Neural progenitor cell (in vitro differentiated cells): ENCODE results near the gene ADAMTS20. TPM values are rescaled to one million over a fixed set of nuclear protein-coding genes. Genes with fewer than 3 reads are reported as not detected.

Source experiments
- DNase-seq: peaks from one replicate; pipeline ENCODE4 v3.0.0-alpha.2; 2016; ENCODE audit warnings: low spot score
- H2AFZ ChIP-seq: fragments of 200-600 bp; sonication (generic); replicated peaks from 2 replicates; pipeline ENCODE4 v1.6.1; 2016; ENCODE audit warnings: antibody characterized with exemption
- H3F3A ChIP-seq: fragments of 200-600 bp; sonication (generic); 2 replicates; pipeline ENCODE4 v1.6.1; 2016; ENCODE audit warnings: antibody characterized with exemption, low read depth
- H3K27ac ChIP-seq: fragments of 200-600 bp; sonication (generic); 2 replicates; pipeline ENCODE4 v1.5.1; 2016; ENCODE audit warnings: mild to moderate bottlenecking
- H3K27me3 ChIP-seq: fragments of 200-600 bp; sonication (generic); 2 replicates; pipeline ENCODE4 v1.6.1; 2016; ENCODE audit warnings: mild to moderate bottlenecking, moderate library complexity
- H3K36me3 ChIP-seq: fragments of 200-600 bp; sonication (generic); 2 replicates; pipeline ENCODE4 v1.5.1; 2016
- H3K4me1 ChIP-seq: fragments of 200-600 bp; sonication (generic); 2 replicates; pipeline ENCODE4 v1.6.1; 2016; ENCODE audit warnings: mixed run types
- H3K4me2 ChIP-seq: fragments of 200-600 bp; sonication (generic); 2 replicates; pipeline ENCODE4 v1.6.1; 2016
- H3K4me3 ChIP-seq: fragments of 200-600 bp; sonication (generic); 2 replicates; pipeline ENCODE4 v1.5.1; 2016
- H3K79me2 ChIP-seq: fragments of 200-600 bp; sonication (generic); 2 replicates; pipeline ENCODE4 v1.6.1; 2016; ENCODE audit warnings: low read depth
- H3K9ac ChIP-seq: fragments of 200-600 bp; sonication (generic); 2 replicates; pipeline ENCODE4 v1.6.1; 2016
- H3K9me3 ChIP-seq: fragments of 200-600 bp; sonication (generic); 2 replicates; pipeline ENCODE4 v1.5.1; 2016; ENCODE audit warnings: low read depth
- H4K20me1 ChIP-seq: fragments of 200-600 bp; sonication (generic); 2 replicates; pipeline ENCODE4 v1.6.1; 2016; ENCODE audit warnings: low read depth
- H3K27ac Mint-ChIP-seq: 3 replicates; pipeline ENCODE4 v1.8.0; 2021; ENCODE audit warnings: mixed read lengths
- H3K27me3 Mint-ChIP-seq: 2 replicates; pipeline ENCODE4 v1.8.0; 2022; ENCODE audit warnings: low read depth, mild to moderate bottlenecking, inconsistent platforms, moderate library complexity, mixed read lengths; ENCODE audit not compliant: insufficient read depth
- H3K36me3 Mint-ChIP-seq: 3 replicates; pipeline ENCODE4 v1.8.0; 2021; ENCODE audit warnings: mixed read lengths
- H3K4me1 Mint-ChIP-seq: 3 replicates; pipeline ENCODE4 v1.8.0; 2021; ENCODE audit warnings: mixed read lengths
- H3K4me3 Mint-ChIP-seq: 3 replicates; pipeline ENCODE4 v1.8.0; 2021; ENCODE audit warnings: mild to moderate bottlenecking, moderate library complexity, mixed read lengths
- H3K9me3 Mint-ChIP-seq: 3 replicates; pipeline ENCODE4 v1.8.0; 2020; ENCODE audit warnings: mixed read lengths
- EZH2 ChIP-seq: fragments of 200-600 bp; sonication (generic); IDR thresholded peaks from 2 replicates; pipeline ENCODE4 v1.6.1; 2017; ENCODE audit warnings: antibody characterized with exemption, mild to moderate bottlenecking, moderate library complexity
- EZH2phosphoT487 ChIP-seq: fragments of 200-600 bp; sonication (generic); IDR thresholded peaks from 2 replicates; pipeline ENCODE4 v1.6.1; 2017; ENCODE audit warnings: antibody characterized with exemption
- total RNA-seq: library from RNA; depleted of rRNA; stranded (reverse); fragments of >200 nt; gene quantifications from 2 replicates; pipeline ENCODE4 v1.2.3, GENCODE V29; 2015; ENCODE audit warnings: low replicate concordance
- TF ChIP-seq, protein P1 (sequence below): fragments of 200-600 bp; sonication (generic); IDR thresholded peaks from 2 replicates; pipeline ENCODE4 v1.5.1; 2017; ENCODE audit warnings: antibody characterized with exemption, mild to moderate bottlenecking

The ADAMTS20 gene
- total RNA-seq, 1 donor from 2014 or later, result 10.9 TPM

DNA sequence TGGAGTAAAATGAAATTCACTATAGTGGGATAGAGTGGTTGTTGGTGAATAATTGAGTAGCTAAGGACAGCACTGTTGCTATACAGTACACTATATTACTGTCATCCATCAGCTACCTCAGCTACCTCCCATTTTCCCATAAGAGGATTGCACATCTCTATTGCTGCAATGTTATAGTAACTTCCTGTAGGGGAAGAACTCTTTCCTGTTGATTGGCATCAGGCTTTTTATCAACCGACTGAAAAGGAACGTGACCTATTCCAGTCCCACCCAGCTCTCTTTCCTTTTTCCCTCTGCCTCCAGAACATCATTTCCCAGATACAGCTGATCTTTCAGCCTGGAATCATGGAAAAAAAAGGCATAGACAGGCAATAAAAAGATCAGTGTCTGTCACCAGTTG, 117.4 kb downstream of the ADAMTS20 start:
- Histone ChIP-seq H3K27ac (no peak overlapping the region), H2AFZ (no peak overlapping the region), H3K4me3 (no peak overlapping the region), H3K4me2 (no peak overlapping the region), H3K4me1 (no peaks in the 10 kb centered on the region), H4K20me1 (no peaks in the 10 kb centered on the region), H3K36me3 (no peaks in the 10 kb centered on the region), H3K9me3 (no peaks in the 10 kb centered on the region), H3K27me3 (no peaks in the 10 kb centered on the region), H3F3A (no peaks in the 10 kb centered on the region), H3K9ac (no peak overlapping the region), H3K79me2 (no peaks in the 10 kb centered on the region)
- H3K4me1 Mint-ChIP-seq, result no peaks in the 10 kb centered on the region
- H3K27me3 Mint-ChIP-seq, result no peaks in the 10 kb centered on the region
- no peak overlapping the region for H3K27ac Mint-ChIP-seq
- no peaks in the 10 kb centered on the region for H3K9me3 Mint-ChIP-seq
- H3K4me3 Mint-ChIP-seq, result no peak overlapping the region
- no peak for TF ChIP-seq EZH2phosphoT487
- TF ChIP-seq EZH2, result no peak
- TF ChIP-seq, protein P1, sequence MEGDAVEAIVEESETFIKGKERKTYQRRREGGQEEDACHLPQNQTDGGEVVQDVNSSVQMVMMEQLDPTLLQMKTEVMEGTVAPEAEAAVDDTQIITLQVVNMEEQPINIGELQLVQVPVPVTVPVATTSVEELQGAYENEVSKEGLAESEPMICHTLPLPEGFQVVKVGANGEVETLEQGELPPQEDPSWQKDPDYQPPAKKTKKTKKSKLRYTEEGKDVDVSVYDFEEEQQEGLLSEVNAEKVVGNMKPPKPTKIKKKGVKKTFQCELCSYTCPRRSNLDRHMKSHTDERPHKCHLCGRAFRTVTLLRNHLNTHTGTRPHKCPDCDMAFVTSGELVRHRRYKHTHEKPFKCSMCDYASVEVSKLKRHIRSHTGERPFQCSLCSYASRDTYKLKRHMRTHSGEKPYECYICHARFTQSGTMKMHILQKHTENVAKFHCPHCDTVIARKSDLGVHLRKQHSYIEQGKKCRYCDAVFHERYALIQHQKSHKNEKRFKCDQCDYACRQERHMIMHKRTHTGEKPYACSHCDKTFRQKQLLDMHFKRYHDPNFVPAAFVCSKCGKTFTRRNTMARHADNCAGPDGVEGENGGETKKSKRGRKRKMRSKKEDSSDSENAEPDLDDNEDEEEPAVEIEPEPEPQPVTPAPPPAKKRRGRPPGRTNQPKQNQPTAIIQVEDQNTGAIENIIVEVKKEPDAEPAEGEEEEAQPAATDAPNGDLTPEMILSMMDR, result no peak
- no peak for DNase-seq
- H3K36me3 Mint-ChIP-seq, result peaks cover 10% of the 10 kb centered on the region

DNA sequence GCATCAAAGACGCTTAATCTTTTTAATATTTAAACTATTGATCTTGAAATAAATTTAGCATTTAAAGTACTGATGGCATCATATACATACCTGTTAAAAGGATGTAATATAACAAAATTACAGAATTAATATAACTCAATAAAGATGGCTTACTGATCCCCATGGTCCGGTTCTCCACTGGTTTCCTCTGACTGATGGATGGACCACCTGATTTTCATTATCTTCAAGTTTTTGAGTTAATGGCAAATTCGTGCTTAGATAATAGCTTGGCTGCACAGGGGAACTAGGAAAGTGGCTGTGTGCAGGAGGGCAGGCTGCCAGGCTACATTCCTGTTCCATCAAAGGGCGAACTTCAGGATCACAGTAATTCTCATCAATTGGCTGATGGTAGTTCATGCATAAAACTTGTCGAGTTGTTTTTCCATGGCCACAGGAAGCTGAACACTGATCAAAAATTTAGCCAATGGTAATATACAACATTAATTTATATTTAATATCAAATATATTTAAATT, 123.9 kb downstream of the ADAMTS20 start:
- H3K9ac ChIP-seq, result no peak overlapping the region
- Mint-ChIP-seq H3K27ac (no peak overlapping the region), H3K4me1 (no peaks in the 10 kb centered on the region), H3K36me3 (peaks cover 7% of the 10 kb centered on the region), H3K9me3 (no peaks in the 10 kb centered on the region), H3K4me3 (no peak overlapping the region), H3K27me3 (peaks cover 2% of the 10 kb centered on the region)
- H2AFZ ChIP-seq, result no peak overlapping the region
- H3K4me3 ChIP-seq, result no peak overlapping the region
- H3K4me1 ChIP-seq, result no peaks in the 10 kb centered on the region
- no peaks in the 10 kb centered on the region for H4K20me1 ChIP-seq
- no peak for DNase-seq
- no peaks in the 10 kb centered on the region for H3K27me3 ChIP-seq
- no peak overlapping the region for H3K27ac ChIP-seq
- no peaks in the 10 kb centered on the region for H3K9me3 ChIP-seq
- H3K4me2 ChIP-seq, result no peak overlapping the region
- H3K79me2 ChIP-seq, result no peaks in the 10 kb centered on the region
- TF ChIP-seq EZH2phosphoT487 (no peak), EZH2 (no peak)
- TF ChIP-seq, protein P1, result no peak
- no peaks in the 10 kb centered on the region for H3K36me3 ChIP-seq
- H3F3A ChIP-seq, result no peaks in the 10 kb centered on the region

DNA sequence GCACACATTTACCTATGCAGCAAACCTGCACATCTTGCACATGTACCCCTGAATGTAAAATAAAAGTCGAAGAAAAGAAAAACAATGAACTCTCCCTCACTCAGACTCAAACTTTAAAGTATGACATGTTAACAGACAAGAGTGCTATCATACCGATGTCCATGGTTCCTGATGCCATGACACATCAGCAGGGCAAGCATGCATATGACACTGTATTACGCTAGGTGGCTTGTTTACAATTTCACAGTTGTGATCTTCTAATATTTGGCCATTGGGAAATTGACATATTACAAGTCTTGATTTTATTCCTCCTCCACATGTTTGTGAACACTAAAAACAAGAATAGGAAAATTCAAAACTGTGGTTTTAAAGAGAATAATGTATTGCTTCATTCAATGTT, 126.6 kb downstream of the ADAMTS20 start:
- no peaks in the 10 kb centered on the region for H3K36me3 ChIP-seq
- no peaks in the 10 kb centered on the region for H3K79me2 ChIP-seq
- Mint-ChIP-seq H3K27ac (no peak overlapping the region), H3K27me3 (peaks cover 2% of the 10 kb centered on the region), H3K4me1 (no peaks in the 10 kb centered on the region), H3K4me3 (no peak overlapping the region), H3K9me3 (no peaks in the 10 kb centered on the region), H3K36me3 (peaks cover 5% of the 10 kb centered on the region)
- H3K4me3 ChIP-seq, result no peak overlapping the region
- no peaks in the 10 kb centered on the region for H3K4me1 ChIP-seq
- TF ChIP-seq, protein P1, result no peak
- no peak overlapping the region for H3K9ac ChIP-seq
- H3F3A ChIP-seq, result no peaks in the 10 kb centered on the region
- H3K9me3 ChIP-seq, result no peaks in the 10 kb centered on the region
- H3K27ac ChIP-seq, result no peak overlapping the region
- no peaks in the 10 kb centered on the region for H4K20me1 ChIP-seq
- no peaks in the 10 kb centered on the region for H3K27me3 ChIP-seq
- H2AFZ ChIP-seq, result no peak overlapping the region
- H3K4me2 ChIP-seq, result no peak overlapping the region
- DNase-seq, result no peak
